ENCODE results near the gene BRINP3.
A peak's percentile ranks its signal among the peaks of the same experiment; 100 is the strongest.

BRINP3 gene

DNA sequence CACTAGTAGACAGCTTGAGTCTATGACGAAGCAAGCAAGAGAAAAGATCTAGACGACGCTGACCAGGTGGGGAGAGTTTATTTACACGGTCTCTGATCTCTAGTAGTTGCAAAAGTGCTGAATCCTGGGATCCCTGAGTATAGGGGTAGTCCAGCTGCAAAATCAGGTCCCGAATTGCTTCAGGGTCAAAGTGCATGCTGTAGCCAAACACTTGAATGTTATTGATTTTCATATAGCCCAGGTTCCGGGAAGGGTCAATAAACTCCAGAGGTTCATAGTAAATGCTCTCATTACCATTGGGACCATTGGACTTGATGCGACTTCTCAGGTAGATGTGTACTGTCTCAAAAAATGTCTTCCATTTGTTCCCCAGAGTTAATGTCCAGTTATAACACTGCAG is 379.6 kb downstream of the BRINP3 start:
- no peak for DNase-seq

DNA sequence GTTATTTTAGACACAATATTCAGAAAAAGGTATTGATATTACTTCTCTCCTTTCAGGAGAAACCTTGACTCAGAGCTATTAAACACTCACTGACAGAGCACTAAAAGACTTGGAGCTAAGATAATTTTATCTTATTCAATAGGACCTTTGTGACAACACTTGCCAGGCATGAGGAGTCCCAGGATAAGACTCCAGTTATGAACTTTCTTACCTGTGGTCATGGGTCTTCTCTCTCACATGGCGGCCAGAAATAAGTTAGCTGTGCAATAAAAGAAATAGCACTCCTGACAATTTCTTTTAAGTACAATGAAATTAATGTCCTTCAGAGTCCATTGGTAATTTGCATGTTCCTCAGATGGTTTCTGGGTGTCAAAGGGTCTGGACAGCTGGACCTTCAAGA is 382.1 kb downstream of the BRINP3 start:
- DNase-seq, result no peak

DNA sequence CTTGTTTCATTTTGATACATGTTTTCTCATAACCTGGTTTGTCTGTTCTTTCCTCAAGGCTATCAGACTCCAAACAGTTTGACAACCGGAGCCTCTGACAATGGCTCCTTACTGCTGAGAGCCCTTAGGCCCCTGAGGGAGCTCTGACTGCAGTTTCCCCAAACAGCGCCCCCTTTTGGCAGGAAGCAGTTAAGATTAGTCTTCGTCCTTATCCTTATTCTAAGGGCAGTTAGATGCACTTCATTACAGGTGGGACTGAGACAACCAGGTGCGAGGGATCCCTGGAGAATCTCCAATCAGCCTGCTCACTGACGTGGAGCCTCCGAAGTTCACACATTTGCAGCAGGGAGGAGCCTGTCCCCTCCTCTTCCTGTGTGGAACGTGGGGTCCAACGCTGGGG is 393.1 kb downstream of the BRINP3 start:
- no peak for DNase-seq

DNA sequence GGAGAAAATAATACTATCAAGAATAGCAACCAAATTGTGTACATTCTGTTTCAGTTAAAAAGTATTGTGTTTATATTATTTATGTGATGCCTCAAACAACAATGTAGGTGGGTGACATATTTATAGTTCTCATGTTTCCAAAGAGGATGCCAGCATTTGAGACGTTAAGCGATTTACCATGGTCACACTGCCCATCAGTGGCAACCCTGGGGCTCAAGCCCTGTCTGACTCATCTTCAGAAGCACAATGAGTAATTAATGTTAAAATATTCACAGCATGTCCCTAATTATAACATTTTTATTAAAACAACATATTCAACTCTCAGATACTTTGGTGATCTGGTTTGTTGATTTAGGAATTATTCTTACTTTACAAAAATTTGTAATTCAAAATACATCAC is 409.4 kb downstream of the BRINP3 start:
- no peak for DNase-seq

DNA sequence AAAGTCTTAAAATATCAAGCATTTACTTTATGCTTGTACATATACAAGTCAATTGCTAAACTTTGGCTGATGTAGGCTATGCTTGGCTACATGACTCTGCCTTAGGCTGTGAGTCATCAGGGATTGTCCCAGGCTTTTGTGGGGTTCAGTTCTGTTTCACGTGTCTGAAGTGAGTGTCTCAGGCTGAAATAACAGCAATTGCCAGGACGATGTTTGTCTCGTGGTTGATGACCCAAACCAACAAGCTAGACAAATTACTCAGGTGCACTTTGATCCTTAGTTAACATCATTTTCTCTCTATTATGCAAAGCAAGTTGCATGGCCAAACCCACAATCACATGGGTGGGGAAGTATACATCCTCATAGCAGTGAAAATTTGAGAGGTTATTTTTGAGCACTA is 410.1 kb downstream of the BRINP3 start:
- DNase-seq, result peak; percentile 21

DNA sequence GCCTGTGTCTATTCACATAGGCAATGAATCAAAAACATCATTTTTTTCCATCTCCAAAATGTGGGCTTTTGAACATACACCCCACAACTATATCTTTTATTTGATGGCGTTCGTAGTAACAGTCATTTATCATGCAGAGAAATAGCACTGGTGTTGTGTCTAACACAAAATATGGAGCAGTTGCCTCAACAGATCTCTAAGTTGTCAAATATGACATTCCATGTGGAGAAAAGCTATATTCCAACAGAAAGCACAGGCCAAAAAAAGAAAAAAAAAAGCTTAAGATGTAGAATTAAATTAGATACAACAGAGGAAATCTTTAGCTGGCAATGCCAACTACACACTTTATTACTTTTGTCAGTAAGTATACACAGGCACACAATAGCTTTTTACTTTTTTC is 411.7 kb downstream of the BRINP3 start:
- no peak for DNase-seq

DNA sequence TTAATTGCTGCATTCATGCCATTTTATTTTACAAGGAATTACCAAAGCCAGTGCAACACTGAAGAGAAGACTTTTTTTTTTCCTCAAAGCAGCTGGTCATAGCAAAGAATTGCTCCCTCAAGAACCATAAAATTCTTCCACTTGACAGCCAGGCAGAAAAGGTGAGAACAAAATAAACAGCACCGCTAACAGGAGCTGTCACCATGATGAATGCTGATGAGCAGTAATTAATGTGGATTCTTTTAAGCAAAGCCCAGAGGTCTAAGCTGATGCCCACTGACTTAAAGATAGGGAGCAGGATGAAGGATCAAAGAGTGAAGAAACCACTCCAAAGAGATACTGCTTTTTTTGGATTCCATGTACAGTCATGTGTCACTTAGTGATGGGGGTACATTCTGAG is 428.4 kb downstream of the BRINP3 start:
- DNase-seq, result no peak

All from activated CD4-positive, alpha-beta T cell treated with anti-CD3 and anti-CD28 coated beads, Interleukin-2, amount 50 U/mL, for 16 hours (primary cell).